ENCODE results near the gene NXT1. TPM values are rescaled to one million over a fixed set of nuclear protein-coding genes. Genes with fewer than 3 reads are reported as not detected.
A peak's percentile ranks its signal among the peaks of the same experiment; 100 is the strongest.

The NXT1 gene
- total RNA-seq, 1 donor: 18.5 TPM

GRCh38 chr20:23361119-23361475, 10.5 kb downstream of the NXT1 start:
- H3K27ac ChIP-seq (ENCODE audit: low read depth, low read length): peak overlapping the region; percentile 97
- peak overlapping the region; percentile 75 for H2AFZ ChIP-seq (ENCODE audit: low read length)
- peaks cover 38% of the 10 kb centered on the region for H3K79me2 ChIP-seq (ENCODE audit: insufficient read depth, low read length)
- DNase-seq (ENCODE audit: insufficient read length, low spot score, missing footprints): no peak
- H4K20me1 ChIP-seq (ENCODE audit: insufficient read depth, low read length): peaks cover 17% of the 10 kb centered on the region
- H3K9me3 ChIP-seq (ENCODE audit: low read depth, low read length): no peaks in the 10 kb centered on the region
- peak overlapping the region; percentile 98 for H3K4me2 ChIP-seq (ENCODE audit: insufficient read depth, low read length)
- H3K36me3 ChIP-seq (ENCODE audit: insufficient read depth, low read length): peaks cover 20% of the 10 kb centered on the region
- H3K27me3 ChIP-seq (ENCODE audit: insufficient read depth, low read length): no peaks in the 10 kb centered on the region
- TF ChIP-seq, protein P1, sequence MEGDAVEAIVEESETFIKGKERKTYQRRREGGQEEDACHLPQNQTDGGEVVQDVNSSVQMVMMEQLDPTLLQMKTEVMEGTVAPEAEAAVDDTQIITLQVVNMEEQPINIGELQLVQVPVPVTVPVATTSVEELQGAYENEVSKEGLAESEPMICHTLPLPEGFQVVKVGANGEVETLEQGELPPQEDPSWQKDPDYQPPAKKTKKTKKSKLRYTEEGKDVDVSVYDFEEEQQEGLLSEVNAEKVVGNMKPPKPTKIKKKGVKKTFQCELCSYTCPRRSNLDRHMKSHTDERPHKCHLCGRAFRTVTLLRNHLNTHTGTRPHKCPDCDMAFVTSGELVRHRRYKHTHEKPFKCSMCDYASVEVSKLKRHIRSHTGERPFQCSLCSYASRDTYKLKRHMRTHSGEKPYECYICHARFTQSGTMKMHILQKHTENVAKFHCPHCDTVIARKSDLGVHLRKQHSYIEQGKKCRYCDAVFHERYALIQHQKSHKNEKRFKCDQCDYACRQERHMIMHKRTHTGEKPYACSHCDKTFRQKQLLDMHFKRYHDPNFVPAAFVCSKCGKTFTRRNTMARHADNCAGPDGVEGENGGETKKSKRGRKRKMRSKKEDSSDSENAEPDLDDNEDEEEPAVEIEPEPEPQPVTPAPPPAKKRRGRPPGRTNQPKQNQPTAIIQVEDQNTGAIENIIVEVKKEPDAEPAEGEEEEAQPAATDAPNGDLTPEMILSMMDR (IDR thresholded peaks at IDR 0.05; ENCODE audit: extremely low read depth, low read depth, low read length): no peak
- H3K4me3 ChIP-seq (ENCODE audit: insufficient read depth, low read length): peak overlapping the region; percentile 88
- H3K4me1 ChIP-seq (ENCODE audit: insufficient read depth, low read length): peaks cover 40% of the 10 kb centered on the region

DNA sequence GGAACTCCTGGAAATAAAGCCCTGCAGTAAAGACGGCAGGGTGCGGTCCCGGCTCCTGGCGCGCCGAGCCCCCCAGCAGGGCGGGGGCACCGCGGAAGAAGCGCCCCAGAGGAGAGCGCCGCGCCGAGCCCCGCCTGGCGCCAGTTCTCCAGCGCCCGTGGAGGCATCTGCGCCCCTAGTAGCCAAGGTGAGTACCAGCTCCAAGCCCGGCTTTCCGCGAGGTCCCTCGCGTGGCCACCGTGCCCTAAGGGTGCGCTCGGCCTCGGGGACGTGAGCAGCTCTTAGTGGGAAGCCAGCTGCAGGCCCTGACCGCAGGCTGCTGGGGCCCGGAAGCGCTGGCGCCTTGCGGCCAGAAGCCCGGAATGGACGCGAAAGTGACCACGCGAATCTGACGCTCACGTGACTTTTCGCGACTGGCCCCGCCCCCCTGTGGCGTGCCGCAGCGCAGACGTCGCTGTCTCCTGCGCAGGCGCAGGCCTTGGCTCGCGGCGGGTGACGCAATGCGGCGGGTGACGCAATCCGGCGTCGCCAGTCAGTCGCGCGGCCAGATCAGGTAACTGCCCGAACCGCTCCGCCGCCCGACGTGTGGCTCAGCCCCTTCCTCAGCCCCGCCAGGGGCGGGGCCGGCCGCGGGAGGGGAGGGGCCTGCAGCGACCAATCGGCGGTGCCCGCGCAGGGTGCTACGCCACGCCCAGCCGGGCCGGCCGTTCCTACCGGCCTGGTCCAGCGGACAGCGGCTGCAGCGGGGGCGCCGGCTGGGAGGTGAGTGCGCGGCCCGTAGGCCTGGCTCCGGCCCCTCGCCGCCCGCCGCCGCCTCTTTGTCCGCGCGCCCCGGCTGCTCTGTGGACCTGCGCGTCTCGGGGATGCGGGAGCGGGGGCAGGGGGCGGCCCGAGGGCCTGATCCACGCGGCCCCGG, 11.1 kb downstream of the NXT1 start, which contains the start of gene GZF1:
Gene GZF1, plus strand, starts transcription at position 707 of the 916 bp plus-strand sequence. CDS start 2,202 bp downstream, outside the sequence.
- Histone ChIP-seq H3K4me2 (ENCODE audit: insufficient read depth, low read length) (peak within 1 kb of the TSS; percentile 98), H3K4me1 (ENCODE audit: insufficient read depth, low read length) (peaks cover 46% of the 10 kb centered on the region), H3K9me3 (ENCODE audit: low read depth, low read length) (no peaks in the 10 kb centered on the region), H3K79me2 (ENCODE audit: insufficient read depth, low read length) (peaks cover 45% of the 10 kb centered on the region), H2AFZ (ENCODE audit: low read length) (peak within 1 kb of the TSS; percentile 75), H3K27ac (ENCODE audit: low read depth, low read length) (peak within 1 kb of the TSS; percentile 97), H4K20me1 (ENCODE audit: insufficient read depth, low read length) (peaks cover 22% of the 10 kb centered on the region), H3K36me3 (ENCODE audit: insufficient read depth, low read length) (peaks cover 24% of the 10 kb centered on the region), H3K4me3 (ENCODE audit: insufficient read depth, low read length) (peak within 1 kb of the TSS; percentile 91), H3K27me3 (ENCODE audit: insufficient read depth, low read length) (no peaks in the 10 kb centered on the region)
- TF ChIP-seq, protein P1 (IDR thresholded peaks at IDR 0.05; ENCODE audit: extremely low read depth, low read depth, low read length): no peak
- peak; percentile 100 for DNase-seq (ENCODE audit: insufficient read length, low spot score, missing footprints)

DNA sequence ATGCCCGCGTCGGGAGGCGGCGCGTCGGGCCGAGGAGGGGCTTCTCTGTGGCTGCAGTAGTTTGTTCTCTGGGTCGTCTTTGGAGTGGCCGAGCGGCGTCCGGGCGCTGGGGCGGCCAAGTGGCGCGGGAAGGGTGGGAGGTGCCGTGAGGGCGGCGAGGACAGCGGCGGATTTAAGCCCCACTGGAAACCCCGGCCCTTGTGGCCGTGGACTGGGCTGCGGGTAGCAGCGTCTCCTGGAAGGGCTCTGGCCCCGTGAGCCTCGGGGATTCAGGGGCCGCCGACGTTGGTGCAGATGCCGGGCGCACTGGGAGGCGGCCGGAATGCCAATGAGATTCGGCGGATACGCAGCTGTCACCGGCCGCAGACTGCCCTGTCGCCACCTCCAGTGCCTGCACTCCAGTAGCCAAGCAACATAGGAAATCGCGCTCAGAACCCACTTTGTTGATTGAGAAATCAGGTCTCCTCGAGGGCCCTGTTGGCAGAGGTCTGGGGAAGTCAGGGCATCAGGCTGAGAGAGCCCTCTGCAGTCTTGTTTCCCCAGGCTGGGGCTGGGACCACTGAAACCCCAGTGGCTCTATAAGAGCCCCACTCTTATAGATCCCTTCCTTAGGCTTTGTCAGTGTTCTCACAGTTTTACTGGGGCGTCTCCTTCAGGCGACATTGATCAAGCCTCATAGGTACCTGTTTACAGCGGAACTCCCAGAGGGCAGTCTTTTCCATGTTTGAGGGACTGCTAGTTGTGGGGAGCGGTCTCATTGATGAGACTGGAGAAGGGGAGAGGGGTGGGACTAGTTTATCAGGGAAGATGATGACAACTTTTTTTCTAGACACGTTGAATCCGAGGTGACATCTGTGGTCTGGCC, 12.0 kb downstream of the NXT1 start:
- Histone ChIP-seq H3K4me1 (ENCODE audit: insufficient read depth, low read length) (peaks cover 47% of the 10 kb centered on the region), H3K27me3 (ENCODE audit: insufficient read depth, low read length) (no peaks in the 10 kb centered on the region), H2AFZ (ENCODE audit: low read length) (peak overlapping the region; percentile 52), H3K36me3 (ENCODE audit: insufficient read depth, low read length) (peaks cover 28% of the 10 kb centered on the region), H4K20me1 (ENCODE audit: insufficient read depth, low read length) (peaks cover 31% of the 10 kb centered on the region), H3K79me2 (ENCODE audit: insufficient read depth, low read length) (peaks cover 54% of the 10 kb centered on the region), H3K9me3 (ENCODE audit: low read depth, low read length) (no peaks in the 10 kb centered on the region), H3K4me3 (ENCODE audit: insufficient read depth, low read length) (peak overlapping the region; percentile 91), H3K27ac (ENCODE audit: low read depth, low read length) (peak overlapping the region; percentile 92), H3K4me2 (ENCODE audit: insufficient read depth, low read length) (peak overlapping the region; percentile 97)
- TF ChIP-seq, protein P1 (IDR thresholded peaks at IDR 0.05; ENCODE audit: extremely low read depth, low read depth, low read length): no peak
- peak; percentile 87 for DNase-seq (ENCODE audit: insufficient read length, low spot score, missing footprints)
